Fibroblast of pulmonary artery (primary cell): ENCODE measurements around the gene BDKRB1.

Experiments used
- DNase-seq: peaks from one replicate; pipeline ENCODE4 v3.0.0-alpha.2; 2010; ENCODE audit warnings: low read depth
- H3K4me3 ChIP-seq: replicated peaks from 2 replicates; pipeline ENCODE4 v1.5.1; 2011; ENCODE audit warnings: low read depth, mild to moderate bottlenecking, control low read depth, low read length, moderate library complexity
- TF ChIP-seq, protein P1 (sequence below): IDR thresholded peaks from 2 replicates; pipeline ENCODE4 v1.5.1; 2011; ENCODE audit warnings: mild to moderate bottlenecking, control low read depth, low read length, inconsistent platforms; ENCODE audit errors: missing control alignments

The BDKRB1 gene

DNA sequence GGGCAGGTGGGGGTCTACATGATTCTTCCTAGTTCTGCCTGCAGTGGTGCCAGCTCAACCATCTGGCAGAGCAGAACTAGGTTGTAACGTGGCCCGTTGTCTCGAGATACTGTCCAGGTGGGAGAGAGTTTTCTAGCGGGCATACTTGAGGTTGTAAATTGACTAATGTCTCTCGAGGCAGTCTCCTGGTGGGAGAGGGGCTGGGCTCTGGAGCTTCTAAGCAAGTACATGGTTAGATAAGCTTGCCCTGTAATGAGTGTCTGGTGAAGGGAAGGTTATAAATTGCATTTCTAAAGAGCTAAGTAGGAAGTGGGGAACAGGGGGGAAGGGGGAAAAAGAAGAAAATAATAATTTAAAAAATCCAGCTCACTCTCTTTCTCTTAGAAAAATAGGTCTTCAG, 18.1 kb downstream of the BDKRB1 start:
- H3K4me3 ChIP-seq, result no peak overlapping the region
- TF ChIP-seq, protein P1, sequence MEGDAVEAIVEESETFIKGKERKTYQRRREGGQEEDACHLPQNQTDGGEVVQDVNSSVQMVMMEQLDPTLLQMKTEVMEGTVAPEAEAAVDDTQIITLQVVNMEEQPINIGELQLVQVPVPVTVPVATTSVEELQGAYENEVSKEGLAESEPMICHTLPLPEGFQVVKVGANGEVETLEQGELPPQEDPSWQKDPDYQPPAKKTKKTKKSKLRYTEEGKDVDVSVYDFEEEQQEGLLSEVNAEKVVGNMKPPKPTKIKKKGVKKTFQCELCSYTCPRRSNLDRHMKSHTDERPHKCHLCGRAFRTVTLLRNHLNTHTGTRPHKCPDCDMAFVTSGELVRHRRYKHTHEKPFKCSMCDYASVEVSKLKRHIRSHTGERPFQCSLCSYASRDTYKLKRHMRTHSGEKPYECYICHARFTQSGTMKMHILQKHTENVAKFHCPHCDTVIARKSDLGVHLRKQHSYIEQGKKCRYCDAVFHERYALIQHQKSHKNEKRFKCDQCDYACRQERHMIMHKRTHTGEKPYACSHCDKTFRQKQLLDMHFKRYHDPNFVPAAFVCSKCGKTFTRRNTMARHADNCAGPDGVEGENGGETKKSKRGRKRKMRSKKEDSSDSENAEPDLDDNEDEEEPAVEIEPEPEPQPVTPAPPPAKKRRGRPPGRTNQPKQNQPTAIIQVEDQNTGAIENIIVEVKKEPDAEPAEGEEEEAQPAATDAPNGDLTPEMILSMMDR, result no peak
- DNase-seq, result no peak

DNA sequence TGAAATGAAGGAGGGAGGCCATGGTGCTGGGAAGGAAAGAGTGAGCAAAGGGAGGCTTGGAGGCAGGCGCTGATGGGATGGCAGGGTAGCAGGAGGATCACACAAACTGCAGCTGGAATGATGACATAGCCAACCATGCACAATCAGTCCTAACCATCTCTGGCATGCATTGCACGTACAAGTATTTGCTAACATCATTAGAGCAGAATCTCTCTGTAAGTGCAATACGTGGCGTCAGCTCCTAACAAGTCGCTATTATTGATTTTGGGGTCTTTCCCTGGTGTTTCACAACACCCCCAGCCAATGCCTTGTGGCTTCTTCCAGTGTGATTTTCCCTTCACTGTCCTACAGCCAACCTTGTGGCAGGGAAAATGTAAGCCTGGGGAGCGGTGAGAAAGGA, 18.5 kb downstream of the BDKRB1 start:
- peak; percentile 40 for DNase-seq
- H3K4me3 ChIP-seq, result no peak overlapping the region
- TF ChIP-seq, protein P1, result no peak

DNA sequence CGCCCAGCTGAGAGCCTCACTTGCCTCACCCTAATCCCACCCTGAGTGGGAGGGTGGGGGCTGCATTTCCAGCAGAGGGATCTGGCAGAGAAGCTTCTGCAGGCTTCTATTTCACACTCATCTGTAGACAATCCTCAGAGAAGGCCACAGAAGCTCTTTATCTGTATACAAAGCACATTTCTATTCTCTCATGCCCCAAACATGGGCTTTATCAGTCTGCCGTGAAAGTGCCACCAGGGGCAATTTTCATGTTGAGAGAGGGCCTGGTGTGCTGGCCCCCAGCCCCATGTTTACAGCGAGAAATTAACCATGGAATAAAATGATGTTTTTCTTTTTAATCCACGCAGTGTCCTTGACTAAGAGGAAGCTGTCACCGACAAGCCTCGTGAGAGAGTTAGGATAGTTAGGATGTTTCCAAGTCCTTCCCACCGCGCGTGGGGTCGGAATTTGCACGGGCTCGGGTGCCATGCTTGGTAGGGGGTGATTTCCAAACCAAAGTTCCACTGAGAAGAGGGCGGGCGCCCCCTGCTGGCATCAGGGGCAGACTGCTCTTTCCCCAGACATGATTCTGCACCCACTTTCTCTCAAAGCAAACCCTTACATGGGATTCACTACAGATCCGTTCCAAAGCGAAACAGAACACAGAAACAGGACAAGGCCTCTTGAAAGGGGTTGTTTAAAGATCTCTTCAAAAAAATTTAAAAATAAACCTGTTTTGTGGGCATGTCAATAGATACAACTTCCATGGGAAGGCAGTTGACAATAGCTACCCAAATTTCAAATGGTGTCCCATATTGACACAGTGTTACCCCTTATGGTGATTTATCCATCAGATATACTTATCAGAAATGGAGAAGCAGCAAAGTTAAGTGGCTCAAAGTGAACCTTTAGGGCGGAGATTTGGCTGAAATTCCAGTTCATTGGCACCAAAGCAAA, 19.4 kb downstream of the BDKRB1 start:
- TF ChIP-seq, protein P1, result peak; percentile 98
- DNase-seq, result peak; percentile 72
- no peak overlapping the region for H3K4me3 ChIP-seq

DNA sequence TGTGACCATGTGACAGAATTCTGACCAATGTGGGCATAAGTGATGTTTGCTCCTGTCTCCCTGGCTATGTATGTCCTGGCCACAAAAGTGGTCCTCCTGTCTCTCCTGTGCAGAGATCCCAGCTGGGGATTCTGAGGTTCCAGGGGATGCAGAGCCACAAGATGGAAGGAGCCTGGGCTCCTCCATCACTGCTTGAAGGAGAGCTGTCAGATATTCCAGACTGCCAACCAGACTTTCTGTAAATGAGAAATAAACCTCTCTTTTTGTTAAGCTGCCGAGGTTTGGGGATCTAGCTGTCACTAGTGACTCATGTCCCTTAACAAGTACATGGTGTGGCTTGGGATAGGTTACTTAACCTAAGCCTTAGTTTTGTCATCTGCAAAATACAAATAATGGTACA, 21.9 kb downstream of the BDKRB1 start:
- H3K4me3 ChIP-seq, result no peak overlapping the region
- no peak for DNase-seq
- TF ChIP-seq, protein P1, result no peak

DNA sequence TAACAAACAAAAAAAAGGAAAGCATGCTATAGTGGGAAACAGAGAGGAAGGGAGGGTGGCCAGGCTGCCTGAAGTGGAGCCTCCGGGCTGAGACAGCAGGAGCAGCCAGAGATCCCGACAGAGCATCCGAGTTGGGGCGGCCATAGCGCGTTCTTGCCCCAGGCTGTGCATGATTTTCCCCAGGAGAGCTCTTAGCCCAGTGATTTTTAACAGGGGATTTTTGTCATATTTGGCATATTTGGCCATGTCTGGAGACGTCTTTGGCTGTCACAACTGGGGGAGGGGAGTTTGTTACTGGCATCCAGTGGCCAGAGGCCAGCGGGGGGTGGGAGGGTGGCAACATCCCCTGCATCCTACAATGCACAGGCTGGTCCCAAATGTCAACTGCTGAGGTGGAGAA, 23.6 kb downstream of the BDKRB1 start:
- TF ChIP-seq, protein P1, result no peak
- no peak overlapping the region for H3K4me3 ChIP-seq
- DNase-seq, result no peak

DNA sequence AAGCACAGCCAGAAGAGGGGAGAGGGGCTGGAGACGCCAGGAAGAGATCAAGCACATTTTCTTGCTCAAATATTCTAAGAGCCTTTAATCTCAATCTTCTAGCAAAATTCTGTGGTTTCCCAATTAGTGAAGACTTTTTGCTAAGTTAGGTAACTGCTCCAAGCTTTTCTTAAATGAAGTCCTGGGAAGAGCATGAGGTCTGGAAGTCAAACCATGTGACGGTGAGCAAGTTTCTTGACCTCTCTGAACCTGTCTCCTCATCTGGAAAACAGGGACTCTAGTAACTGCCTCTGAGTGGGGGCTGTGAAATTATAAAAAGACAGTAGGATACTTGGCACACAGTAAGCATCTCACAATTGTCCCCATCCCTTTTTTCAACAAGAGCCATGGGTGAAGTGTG, 24.1 kb downstream of the BDKRB1 start:
- no peak overlapping the region for H3K4me3 ChIP-seq
- DNase-seq, result no peak
- TF ChIP-seq, protein P1, result no peak

DNA sequence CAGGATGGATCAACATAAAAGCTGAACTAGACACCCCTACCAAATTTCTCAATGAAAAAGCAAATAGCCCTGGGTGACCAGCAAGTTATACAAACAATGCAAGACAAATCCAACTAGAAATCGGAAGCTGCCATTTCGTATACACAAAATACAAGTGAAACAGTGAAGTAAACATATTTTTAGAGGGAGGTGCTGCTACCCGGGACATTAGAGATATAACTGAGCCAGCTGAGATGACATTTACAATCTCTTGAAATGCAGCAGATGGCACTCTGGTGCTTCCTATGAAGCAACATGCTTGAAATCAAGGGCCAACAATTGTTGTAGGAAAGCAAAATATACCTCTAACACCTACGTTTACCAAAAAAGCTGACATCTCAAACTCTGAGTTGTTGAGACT, 25.5 kb downstream of the BDKRB1 start:
- DNase-seq, result peak; percentile 35
- no peak overlapping the region for H3K4me3 ChIP-seq
- TF ChIP-seq, protein P1, result no peak
